GF-D8 (cell line): ENCODE measurements around the gene SAMD11.
"Not testable (repeated sequence)": the region's sequence is repeated elsewhere in the genome, so short reads cannot be mapped to it uniquely, and the experiment has no call there.

Source experiments
- DNase-seq: peaks from one replicate; lab custom pipeline; 2025; lab: John Stamatoyannopoulos, UW

The SAMD11 gene

DNA sequence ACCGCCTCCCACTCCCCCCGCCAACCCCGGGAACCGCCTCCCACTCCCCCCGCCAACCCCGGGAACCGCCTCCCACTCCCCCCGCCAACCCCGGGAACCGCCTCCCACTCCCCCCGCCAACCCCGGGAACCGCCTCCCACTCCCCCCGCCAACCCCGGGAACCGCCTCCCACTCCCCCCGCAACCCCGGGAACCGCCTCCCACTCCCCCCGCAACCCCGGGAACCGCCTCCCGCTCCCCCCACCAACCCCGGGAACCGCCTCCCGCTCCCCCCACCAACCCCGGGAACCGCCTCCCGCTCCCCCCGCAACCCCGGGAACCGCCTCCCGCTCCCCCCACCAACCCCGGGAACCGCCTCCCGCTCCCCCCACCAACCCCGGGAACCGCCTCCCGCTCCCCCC lies 53.1 kb downstream of the SAMD11 start:
- not testable (repeated sequence) for DNase-seq

DNA sequence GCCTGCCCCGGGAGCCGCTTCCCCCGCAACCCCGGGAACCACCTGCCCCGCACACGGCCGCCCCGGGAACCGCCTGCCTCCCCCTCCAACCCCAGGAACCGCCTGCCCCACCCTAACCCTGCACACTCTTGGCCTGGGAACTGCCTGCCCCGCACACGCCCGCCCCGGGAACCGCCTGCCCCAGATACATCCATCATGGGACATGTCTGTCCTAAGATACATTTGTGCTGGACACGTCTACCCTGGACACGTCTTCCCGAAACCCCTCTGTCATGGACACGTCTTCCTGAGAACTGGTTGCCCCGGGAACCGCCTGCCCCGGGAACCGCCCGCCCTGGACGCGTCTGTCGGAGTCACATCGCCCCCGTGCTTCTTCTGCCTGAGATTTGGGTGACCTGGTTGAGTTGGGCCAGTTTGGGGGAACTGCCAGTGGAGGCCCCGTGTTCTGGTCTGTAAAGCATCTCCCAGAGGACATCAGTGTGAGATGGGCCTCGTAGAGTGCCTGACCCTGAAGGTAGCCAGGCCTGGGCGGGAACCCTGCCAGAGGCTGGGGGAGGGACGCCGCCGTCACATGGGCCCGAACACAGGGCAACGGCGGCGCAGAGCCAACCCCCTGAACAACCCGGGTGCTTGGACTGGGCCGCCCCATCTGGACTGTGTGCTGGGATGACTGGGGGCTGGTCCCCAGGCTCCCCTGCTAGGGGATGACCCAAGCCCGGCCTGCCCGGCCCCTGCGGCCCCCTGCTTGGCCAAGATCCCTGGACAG lies 54.5 kb downstream of the SAMD11 start:
- DNase-seq: no peak

GRCh38 chr1:978835-979743 lies 55.4 kb downstream of the SAMD11 start:
- no peak for DNase-seq

DNA sequence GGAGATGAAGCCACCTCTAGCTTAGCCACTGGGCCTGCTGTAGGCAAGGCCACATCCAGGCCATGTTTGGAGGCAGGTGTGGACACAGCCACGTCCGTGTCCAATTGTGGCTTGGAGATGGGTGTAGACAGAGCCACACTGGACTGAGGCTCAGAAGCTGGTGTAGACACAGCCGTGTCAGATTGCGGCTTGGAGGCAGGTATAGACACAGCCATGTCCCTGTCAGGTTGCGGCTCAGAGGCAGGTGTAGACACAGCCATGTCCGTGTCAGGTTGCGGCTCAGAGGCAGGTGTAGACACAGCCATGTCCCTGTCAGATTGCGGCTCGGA lies 56.0 kb downstream of the SAMD11 start:
- DNase-seq: no peak

DNA sequence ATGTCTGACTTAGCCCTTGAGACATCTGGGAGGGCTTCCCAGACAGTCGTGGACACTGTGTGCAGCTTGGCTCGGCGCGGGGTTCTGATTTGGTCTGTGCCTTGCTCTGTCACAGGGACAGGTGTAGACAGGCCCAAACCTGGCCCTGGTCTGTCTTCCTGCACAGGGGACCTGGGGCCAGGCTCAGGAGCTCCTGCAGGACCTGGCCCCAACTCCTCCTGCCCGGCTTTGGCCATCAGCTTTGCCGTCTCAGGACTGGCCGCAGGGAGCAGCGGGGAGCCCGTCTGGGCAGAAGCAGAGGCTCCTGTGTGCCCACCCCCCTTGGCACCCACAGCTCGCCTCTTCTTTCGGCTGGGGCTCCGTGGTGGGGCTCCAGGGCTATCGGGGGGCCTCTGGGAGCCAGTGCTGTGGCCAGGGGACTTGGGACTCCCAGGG lies 56.4 kb downstream of the SAMD11 start:
- no peak for DNase-seq

- DNase-seq: no peak
These were observed 57.1 kb downstream of the SAMD11 start for GRCh38 chr1:980602-981395.

- no peak for DNase-seq
These were observed 57.8 kb downstream of the SAMD11 start for GRCh38 chr1:981491-981954.

- DNase-seq: no peak
These were observed 58.3 kb downstream of the SAMD11 start, which contains the start of gene PERM1 for GRCh38 chr1:981955-982558. TSS of gene PERM1 (minus strand) at chr1:982093. CDS start at chr1:981029, 1,064 bp downstream.

- DNase-seq: no peak
These were observed 59.2 kb downstream of the SAMD11 start for GRCh38 chr1:982765-983436.

DNA sequence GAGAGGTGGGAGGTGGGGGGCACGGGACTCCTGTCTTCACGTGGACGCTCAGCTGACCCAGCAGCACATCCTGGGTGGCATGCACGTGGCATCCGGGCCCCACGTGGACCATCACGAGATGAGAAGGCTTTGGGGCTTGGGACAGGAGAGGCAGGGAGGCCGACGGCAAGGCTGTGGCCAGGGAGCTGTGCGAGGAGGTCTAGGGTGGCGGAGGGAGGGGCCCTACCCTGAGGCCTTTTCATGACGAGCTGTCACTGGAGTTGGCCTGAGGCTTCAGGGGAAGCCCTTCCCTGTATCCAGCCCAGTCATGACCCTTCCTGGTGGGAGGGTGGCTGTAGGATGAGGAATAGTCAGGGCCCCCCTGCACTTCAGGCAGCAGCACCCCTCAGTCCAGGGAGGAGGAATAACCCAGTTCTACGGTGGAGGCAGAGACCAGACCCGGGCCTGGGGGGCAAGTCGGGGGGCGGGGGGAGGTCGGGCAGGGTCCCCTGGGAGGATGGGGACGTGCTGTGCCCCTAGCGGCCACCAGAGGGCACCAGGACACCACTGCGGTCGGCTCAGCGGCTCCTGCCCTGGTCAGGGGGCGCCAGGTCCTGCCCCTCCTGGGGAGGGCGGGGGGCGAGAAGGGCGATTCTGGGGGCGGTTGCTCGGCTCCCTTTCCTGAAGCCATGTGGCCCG lies 60.2 kb downstream of the SAMD11 start:
- DNase-seq: no peak

DNA sequence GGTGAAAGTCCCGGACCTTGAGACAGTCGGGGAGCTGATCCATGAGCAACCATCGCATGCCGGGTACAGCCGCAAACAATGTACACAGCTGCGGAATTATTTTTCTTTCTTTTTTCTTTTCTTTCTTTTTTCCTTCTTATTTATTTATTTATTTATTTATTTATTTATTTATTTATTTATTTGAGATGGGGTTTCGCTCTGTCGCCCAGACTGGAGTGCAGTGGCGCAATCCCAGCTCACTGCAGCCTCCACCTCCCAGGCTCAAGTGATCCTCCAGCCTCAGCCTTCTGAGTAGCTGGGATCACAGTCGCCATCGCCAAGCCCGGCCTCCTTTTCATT lies 60.7 kb downstream of the SAMD11 start:
- DNase-seq: no peak

- DNase-seq: no peak
These were observed 61.4 kb downstream of the SAMD11 start for GRCh38 chr1:985126-985525.

DNA sequence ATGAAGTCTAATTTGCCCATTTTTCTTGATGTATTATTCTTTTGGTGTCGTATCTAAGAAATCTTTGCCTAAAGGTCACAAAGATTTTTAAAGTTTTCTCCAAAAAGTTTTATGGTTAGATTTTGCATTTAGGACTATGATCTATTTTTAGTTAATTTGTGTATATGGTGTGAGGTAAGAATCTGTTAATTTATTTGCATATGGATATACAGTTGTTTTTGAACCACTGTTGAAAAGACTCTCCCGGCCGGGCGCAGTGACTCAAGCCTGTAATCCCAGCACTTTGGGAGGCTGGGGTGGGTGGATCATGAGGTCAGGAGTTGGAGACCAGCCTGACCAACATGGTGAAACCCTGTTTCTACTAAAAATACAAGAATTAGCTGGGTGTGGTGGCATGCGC lies 64.3 kb downstream of the SAMD11 start:
- not testable (repeated sequence) for DNase-seq

DNA sequence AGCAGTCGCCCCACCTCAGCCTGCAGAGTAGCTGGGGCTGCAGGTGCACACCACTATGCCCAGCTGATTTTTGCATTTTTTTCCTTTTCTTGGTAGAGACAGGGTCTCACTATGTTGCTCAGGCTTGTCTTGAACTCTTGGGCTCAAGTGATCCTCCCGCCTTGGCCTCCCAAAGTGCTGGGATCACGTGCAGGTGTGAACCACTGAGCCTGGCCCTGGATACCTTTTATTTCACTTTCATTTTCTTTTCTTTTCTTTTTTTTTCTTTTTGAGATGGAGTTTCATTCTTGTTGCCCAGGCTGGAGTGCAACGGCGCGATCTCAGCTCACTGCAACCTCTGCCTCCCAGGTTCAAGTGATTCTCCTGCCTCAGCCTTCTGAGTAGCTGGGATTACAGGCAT lies 67.6 kb downstream of the SAMD11 start:
- DNase-seq: not testable (repeated sequence)

- DNase-seq: no peak
These were observed 68.2 kb downstream of the SAMD11 start for GRCh38 chr1:991895-992294.

DNA sequence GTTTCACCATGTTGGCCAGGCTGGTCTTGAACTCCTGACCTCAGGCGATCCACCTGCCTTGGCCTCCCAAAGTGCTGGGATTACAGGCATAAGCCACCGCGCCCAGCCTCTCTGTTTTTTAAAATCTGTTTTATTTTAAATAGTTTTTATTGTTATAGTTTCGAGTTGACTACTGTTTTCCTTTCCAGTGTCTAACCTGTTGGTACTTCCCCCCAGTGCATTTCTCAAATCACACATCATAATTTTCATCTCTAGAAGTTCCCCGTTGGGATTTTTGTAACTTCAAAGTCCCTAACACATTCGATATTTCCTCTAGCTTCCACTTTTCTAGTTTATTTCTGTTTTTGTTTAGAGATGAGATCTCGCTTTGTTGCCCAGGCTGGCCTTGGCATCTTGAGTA lies 68.6 kb downstream of the SAMD11 start:
- no peak for DNase-seq

- DNase-seq: no peak
These were observed 69.8 kb downstream of the SAMD11 start for GRCh38 chr1:993379-993995.
